ENCODE measurements around the gene PPIG. TPM values are rescaled to one million over a fixed set of nuclear protein-coding genes. Genes with fewer than 3 reads are reported as not detected.
A peak's percentile ranks its signal among the peaks of the same experiment; 100 is the strongest.

PPIG gene
- total RNA-seq, 1 donor from 2014 or later: 88.4 TPM

- Histone ChIP-seq H3K79me2 (ENCODE audit: low read depth) (no peaks in the 10 kb centered on the region), H3K27me3 (no peaks in the 10 kb centered on the region), H4K20me1 (ENCODE audit: low read depth) (no peaks in the 10 kb centered on the region), H3K27ac (no peak overlapping the region), H3K9me3 (ENCODE audit: low read depth) (no peaks in the 10 kb centered on the region), H3K4me1 (peaks cover 7% of the 10 kb centered on the region), H3K4me2 (no peak overlapping the region), H2AFZ (replicated peaks) (no peak overlapping the region), H3K4me3 (no peak overlapping the region), H3K36me3 (no peaks in the 10 kb centered on the region), H3F3A (ENCODE audit: low read depth) (no peaks in the 10 kb centered on the region), H3K9ac (no peak overlapping the region)
- H3K4me1 Mint-ChIP-seq: peaks cover 6% of the 10 kb centered on the region
- TF ChIP-seq EZH2phosphoT487 (IDR thresholded peaks at IDR 0.05) (no peak), CTCF (IDR thresholded peaks at IDR 0.05) (no peak), EZH2 (IDR thresholded peaks at IDR 0.05) (no peak)
- H3K36me3 Mint-ChIP-seq: peaks cover 4% of the 10 kb centered on the region
- no peaks in the 10 kb centered on the region for H3K9me3 Mint-ChIP-seq
- no peak overlapping the region for H3K4me3 Mint-ChIP-seq
- no peak for DNase-seq (ENCODE audit: low spot score)
- H3K27me3 Mint-ChIP-seq (ENCODE audit: insufficient read depth, low read depth): no peaks in the 10 kb centered on the region
- no peak overlapping the region for H3K27ac Mint-ChIP-seq
Observed at GRCh38 chr2:169659320-169659719, 75.2 kb downstream of the PPIG start.

GRCh38 chr2:169661265-169661664 is 77.1 kb downstream of the PPIG start:
- H4K20me1 ChIP-seq (ENCODE audit: low read depth): no peaks in the 10 kb centered on the region
- H3K4me2 ChIP-seq: no peak overlapping the region
- no peak overlapping the region for H3K9ac ChIP-seq
- H3K4me3 Mint-ChIP-seq: no peak overlapping the region
- no peaks in the 10 kb centered on the region for H3K79me2 ChIP-seq (ENCODE audit: low read depth)
- H3K36me3 Mint-ChIP-seq: peaks cover 6% of the 10 kb centered on the region
- DNase-seq (ENCODE audit: low spot score): peak; percentile 36
- no peak overlapping the region for H3K4me3 ChIP-seq
- H3K4me1 ChIP-seq: peaks cover 7% of the 10 kb centered on the region
- no peaks in the 10 kb centered on the region for H3K36me3 ChIP-seq
- no peaks in the 10 kb centered on the region for H3F3A ChIP-seq (ENCODE audit: low read depth)
- TF ChIP-seq EZH2phosphoT487 (IDR thresholded peaks at IDR 0.05) (no peak), EZH2 (IDR thresholded peaks at IDR 0.05) (no peak), CTCF (IDR thresholded peaks at IDR 0.05) (no peak)
- H3K27me3 ChIP-seq: no peaks in the 10 kb centered on the region
- H3K9me3 ChIP-seq (ENCODE audit: low read depth): no peaks in the 10 kb centered on the region
- H3K4me1 Mint-ChIP-seq: peaks cover 6% of the 10 kb centered on the region
- H3K27me3 Mint-ChIP-seq (ENCODE audit: insufficient read depth, low read depth): no peaks in the 10 kb centered on the region
- no peak overlapping the region for H2AFZ ChIP-seq (replicated peaks)
- no peaks in the 10 kb centered on the region for H3K9me3 Mint-ChIP-seq
- no peak overlapping the region for H3K27ac ChIP-seq
- H3K27ac Mint-ChIP-seq: no peak overlapping the region

- Mint-ChIP-seq H3K4me3 (no peak overlapping the region), H3K4me1 (peaks cover 6% of the 10 kb centered on the region), H3K9me3 (no peaks in the 10 kb centered on the region), H3K27ac (no peak overlapping the region), H3K36me3 (peaks cover 6% of the 10 kb centered on the region), H3K27me3 (ENCODE audit: insufficient read depth, low read depth) (no peaks in the 10 kb centered on the region)
- Histone ChIP-seq H3K9ac (no peak overlapping the region), H4K20me1 (ENCODE audit: low read depth) (no peaks in the 10 kb centered on the region), H3K4me3 (no peak overlapping the region), H3K4me2 (no peak overlapping the region), H2AFZ (replicated peaks) (no peak overlapping the region), H3K36me3 (no peaks in the 10 kb centered on the region), H3K27me3 (no peaks in the 10 kb centered on the region), H3K79me2 (ENCODE audit: low read depth) (no peaks in the 10 kb centered on the region), H3K9me3 (ENCODE audit: low read depth) (no peaks in the 10 kb centered on the region), H3K27ac (no peak overlapping the region), H3F3A (ENCODE audit: low read depth) (no peaks in the 10 kb centered on the region), H3K4me1 (peaks cover 7% of the 10 kb centered on the region)
- TF ChIP-seq CTCF (IDR thresholded peaks at IDR 0.05): no peak
- TF ChIP-seq EZH2phosphoT487 (IDR thresholded peaks at IDR 0.05): no peak
- DNase-seq (ENCODE audit: low spot score): no peak
Observed at GRCh38 chr2:169662744-169663143, 78.6 kb downstream of the PPIG start.
